IPS DF 6.9 (cell line): ENCODE data around the gene MAT1A.

ENCODE experiments used
- DNase-seq: peaks from one replicate; pipeline ENCODE4 v3.0.0-alpha.2; 2013; ENCODE audit warnings: low read depth, low spot score
- H3K27ac ChIP-seq: one replicate; pipeline ENCODE4 v1.5.1; 2013; ENCODE audit warnings: low read length, control low read depth
- H3K27me3 ChIP-seq: 2 replicates; pipeline ENCODE4 v1.6.1; 2013; ENCODE audit warnings: mild to moderate bottlenecking, low read length; ENCODE audit not compliant: control insufficient read depth, insufficient read depth
- H3K36me3 ChIP-seq: 2 replicates; pipeline ENCODE4 v1.6.1; 2013; ENCODE audit warnings: low read length; ENCODE audit not compliant: control insufficient read depth, insufficient read depth
- H3K4me1 ChIP-seq: 2 replicates; pipeline ENCODE4 v1.6.1; 2013; ENCODE audit warnings: low read length; ENCODE audit not compliant: control insufficient read depth, insufficient read depth
- H3K4me3 ChIP-seq: 2 replicates; pipeline ENCODE4 v1.5.1; 2013; ENCODE audit warnings: mild to moderate bottlenecking, low read length
- H3K9me3 ChIP-seq: 2 replicates; pipeline ENCODE4 v1.6.1; 2013; ENCODE audit warnings: low read length, inconsistent platforms; ENCODE audit not compliant: control insufficient read depth, insufficient read depth
- WGBS: extraction: QIAGEN DNeasy Blood & Tissue Kit; methylation state at CpG from one replicate; pipeline ENCODE4 v1.1.7; 2013; ENCODE audit warnings: mixed read lengths, missing lambda C conversion rate; ENCODE audit not compliant: insufficient read length, insufficient coverage; 5-methylcytosine and 5-hydroxymethylcytosine counted together

Gene MAT1A

GRCh38 chr10:80275135-80275498, 14.3 kb downstream of the MAT1A start:
- Histone ChIP-seq H3K9me3 (no peaks in the 10 kb centered on the region), H3K4me3 (no peak overlapping the region), H3K36me3 (0 out of 2 replicates have a peak, but pooled peaks cover 2% of the 10 kb centered on the region), H3K27me3 (no peaks in the 10 kb centered on the region), H3K4me1 (no peaks in the 10 kb centered on the region; the same call in 1 of the 2 replicates), H3K27ac (no peak overlapping the region)
- no peak for DNase-seq
- WGBS, result no CpG with 5 or more reads among the region's 3 CpGs

GRCh38 chr10:80274396-80275134, 14.9 kb downstream of the MAT1A start:
- Histone ChIP-seq H3K27me3 (no peaks in the 10 kb centered on the region), H3K9me3 (no peaks in the 10 kb centered on the region), H3K4me1 (no peaks in the 10 kb centered on the region; the same call in 1 of the 2 replicates), H3K27ac (no peak overlapping the region), H3K36me3 (0 out of 2 replicates have a peak, but pooled peaks cover 2% of the 10 kb centered on the region), H3K4me3 (no peak overlapping the region)
- no peak for DNase-seq
- no CpG with 5 or more reads among the region's 18 CpGs for WGBS

GRCh38 chr10:80273523-80274170, 15.8 kb downstream of the MAT1A start:
- Histone ChIP-seq H3K9me3 (no peaks in the 10 kb centered on the region), H3K27me3 (no peaks in the 10 kb centered on the region), H3K36me3 (0 out of 2 replicates have a peak, but pooled peaks cover 2% of the 10 kb centered on the region), H3K4me1 (no peaks in the 10 kb centered on the region; the same call in 1 of the 2 replicates), H3K27ac (no peak overlapping the region), H3K4me3 (no peak overlapping the region)
- no CpG with 5 or more reads among the region's 14 CpGs for WGBS
- DNase-seq, result no peak

- no CpG with 5 or more reads among the region's 7 CpGs for WGBS
- Histone ChIP-seq H3K27me3 (no peaks in the 10 kb centered on the region), H3K36me3 (0 out of 2 replicates have a peak, but pooled peaks cover 2% of the 10 kb centered on the region), H3K4me3 (no peak overlapping the region), H3K4me1 (no peaks in the 10 kb centered on the region; the same call in 1 of the 2 replicates), H3K9me3 (no peaks in the 10 kb centered on the region), H3K27ac (no peak overlapping the region)
- no peak for DNase-seq
Observed at GRCh38 chr10:80272793-80273522, 16.5 kb downstream of the MAT1A start.

GRCh38 chr10:80271416-80271815, 18.0 kb downstream of the MAT1A start:
- 0 out of 2 replicates have a peak, but pooled peaks cover 2% of the 10 kb centered on the region for H3K36me3 ChIP-seq
- no peak for DNase-seq
- no peaks in the 10 kb centered on the region for H3K27me3 ChIP-seq
- WGBS, result no CpG with 5 or more reads among the region's 5 CpGs
- no peaks in the 10 kb centered on the region for H3K9me3 ChIP-seq
- H3K4me1 ChIP-seq, result peaks cover under 1% of the 10 kb centered on the region; the same call in 1 of the 2 replicates
- H3K4me3 ChIP-seq, result no peak overlapping the region
- H3K27ac ChIP-seq, result no peak overlapping the region

- Histone ChIP-seq H3K4me3 (no peak overlapping the region), H3K27ac (no peak overlapping the region), H3K36me3 (no peaks in the 10 kb centered on the region), H3K27me3 (no peaks in the 10 kb centered on the region), H3K4me1 (0 out of 2 replicates have a peak, but pooled peaks cover 2% of the 10 kb centered on the region), H3K9me3 (no peaks in the 10 kb centered on the region)
- DNase-seq, result no peak
- no CpG with 5 or more reads among the region's 7 CpGs for WGBS
Observed at GRCh38 chr10:80270887-80271286, 18.6 kb downstream of the MAT1A start.

- Histone ChIP-seq H3K27me3 (no peaks in the 10 kb centered on the region), H3K4me3 (no peak overlapping the region), H3K36me3 (no peaks in the 10 kb centered on the region), H3K9me3 (no peaks in the 10 kb centered on the region), H3K4me1 (0 out of 2 replicates have a peak, but pooled peaks cover 4% of the 10 kb centered on the region), H3K27ac (no peak overlapping the region)
- DNase-seq, result no peak
- WGBS, result no CpG with 5 or more reads among the region's 4 CpGs
Observed at GRCh38 chr10:80268938-80269588, 20.4 kb downstream of the MAT1A start.

- Histone ChIP-seq H3K36me3 (no peaks in the 10 kb centered on the region), H3K27me3 (no peaks in the 10 kb centered on the region), H3K27ac (no peak overlapping the region), H3K4me1 (0 out of 2 replicates have a peak, but pooled peaks cover 4% of the 10 kb centered on the region), H3K9me3 (no peaks in the 10 kb centered on the region), H3K4me3 (no peak overlapping the region)
- no peak for DNase-seq
- WGBS, result no CpG with 5 or more reads among the region's 2 CpGs
Observed at GRCh38 chr10:80268266-80268665, 21.2 kb downstream of the MAT1A start.

- no peaks in the 10 kb centered on the region for H3K27me3 ChIP-seq
- H3K27ac ChIP-seq, result no peak overlapping the region
- H3K4me1 ChIP-seq, result 0 out of 2 replicates have a peak, but pooled peaks cover 4% of the 10 kb centered on the region
- no peak overlapping the region for H3K4me3 ChIP-seq
- H3K36me3 ChIP-seq, result no peaks in the 10 kb centered on the region
- no peak for DNase-seq
- H3K9me3 ChIP-seq, result no peaks in the 10 kb centered on the region
- WGBS, result no CpG with 5 or more reads among the region's 4 CpGs
Observed at GRCh38 chr10:80266513-80266863, 23.0 kb downstream of the MAT1A start.
